Measurements from ENCODE around the gene ATXN7L2.
"Not testable (repeated sequence)": the region's sequence is repeated elsewhere in the genome, so short reads cannot be mapped to it uniquely, and the experiment has no call there.

DNA sequence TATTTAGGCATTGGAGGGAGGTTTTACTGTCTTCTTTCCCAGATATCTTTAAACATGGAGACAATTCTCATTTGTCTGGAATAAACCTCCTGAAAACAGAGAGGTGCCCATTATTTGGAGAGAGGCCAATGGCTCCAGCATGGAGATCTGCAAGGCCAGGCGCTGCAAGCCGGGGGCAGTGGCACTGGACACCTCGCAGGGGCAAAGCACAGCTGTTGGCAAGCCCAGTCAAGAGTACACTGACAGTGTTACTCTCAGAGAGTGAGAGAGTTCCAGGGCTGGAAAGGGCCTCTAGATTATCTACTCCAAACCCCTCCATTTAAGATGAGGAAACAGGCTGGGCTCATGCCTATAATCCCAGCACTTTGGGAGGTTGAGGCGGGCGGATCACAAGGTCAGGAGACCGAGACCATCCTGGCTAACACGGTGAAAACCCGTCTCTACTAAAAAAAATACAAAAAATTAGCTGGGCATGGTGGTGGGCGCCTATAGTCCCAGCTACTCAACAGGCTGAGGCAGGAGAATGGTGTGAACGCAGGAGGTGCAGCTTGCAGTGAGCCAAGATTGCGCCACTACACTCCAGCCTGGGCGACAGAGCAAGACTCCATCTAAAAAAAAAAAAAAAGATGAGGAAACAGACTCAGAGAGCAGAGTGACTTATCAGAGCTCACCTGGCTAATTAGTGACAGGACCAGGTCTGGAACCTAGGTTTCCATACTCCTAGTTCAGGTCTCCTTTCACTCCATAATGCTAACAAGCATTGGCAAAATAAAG lies 10.2 kb upstream of the ATXN7L2 start:
- TF ChIP-seq, protein P1, sequence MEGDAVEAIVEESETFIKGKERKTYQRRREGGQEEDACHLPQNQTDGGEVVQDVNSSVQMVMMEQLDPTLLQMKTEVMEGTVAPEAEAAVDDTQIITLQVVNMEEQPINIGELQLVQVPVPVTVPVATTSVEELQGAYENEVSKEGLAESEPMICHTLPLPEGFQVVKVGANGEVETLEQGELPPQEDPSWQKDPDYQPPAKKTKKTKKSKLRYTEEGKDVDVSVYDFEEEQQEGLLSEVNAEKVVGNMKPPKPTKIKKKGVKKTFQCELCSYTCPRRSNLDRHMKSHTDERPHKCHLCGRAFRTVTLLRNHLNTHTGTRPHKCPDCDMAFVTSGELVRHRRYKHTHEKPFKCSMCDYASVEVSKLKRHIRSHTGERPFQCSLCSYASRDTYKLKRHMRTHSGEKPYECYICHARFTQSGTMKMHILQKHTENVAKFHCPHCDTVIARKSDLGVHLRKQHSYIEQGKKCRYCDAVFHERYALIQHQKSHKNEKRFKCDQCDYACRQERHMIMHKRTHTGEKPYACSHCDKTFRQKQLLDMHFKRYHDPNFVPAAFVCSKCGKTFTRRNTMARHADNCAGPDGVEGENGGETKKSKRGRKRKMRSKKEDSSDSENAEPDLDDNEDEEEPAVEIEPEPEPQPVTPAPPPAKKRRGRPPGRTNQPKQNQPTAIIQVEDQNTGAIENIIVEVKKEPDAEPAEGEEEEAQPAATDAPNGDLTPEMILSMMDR (IDR thresholded peaks at IDR 0.05; ENCODE audit: low read length), result not testable (repeated sequence)
- TF ChIP-seq EZH2 (optimal IDR thresholded peaks at IDR 0.05; ENCODE audit: low read depth, low read length); EZH2phosphoT487 (IDR thresholded peaks at IDR 0.05; ENCODE audit: low read length): not testable (repeated sequence)

All from MM.1S (cell line).